Measurements from ENCODE around the gene FASTK.

The FASTK gene

GRCh38 chr7:151081170-151082101, 827 bp upstream of the FASTK start:
- no peak for DNase-seq (ENCODE audit: low spot score)

- no peak for DNase-seq (ENCODE audit: low spot score)
Observed at GRCh38 chr7:151080067-151080521, 515 bp downstream of the FASTK start.

GRCh38 chr7:151079199-151079910, 1.3 kb downstream of the FASTK start:
- DNase-seq (ENCODE audit: low spot score) = no peak

GRCh38 chr7:151078233-151079040, 2.2 kb downstream of the FASTK start:
- no peak for DNase-seq (ENCODE audit: low spot score)

- no peak for DNase-seq (ENCODE audit: low spot score)
Observed at GRCh38 chr7:151077705-151078232, 2.8 kb downstream of the FASTK start.

GRCh38 chr7:151076863-151077704, 3.5 kb downstream of the FASTK start:
- DNase-seq (ENCODE audit: low spot score) = peak; percentile 77

- no peak for DNase-seq (ENCODE audit: low spot score)
Observed at GRCh38 chr7:151075978-151076426, 4.6 kb downstream of the FASTK start.

GRCh38 chr7:151075662-151075971, 5.0 kb downstream of the FASTK start:
- no peak for DNase-seq (ENCODE audit: low spot score)

- DNase-seq (ENCODE audit: low spot score) = no peak
Observed at GRCh38 chr7:151074817-151075661, 5.6 kb downstream of the FASTK start.

- no peak for DNase-seq (ENCODE audit: low spot score)
Observed at GRCh38 chr7:151073990-151074389, 6.6 kb downstream of the FASTK start.

- no peak for DNase-seq (ENCODE audit: low spot score)
Observed at GRCh38 chr7:151071032-151071866, 9.4 kb downstream of the FASTK start.

- DNase-seq (ENCODE audit: low spot score) = no peak
Observed at GRCh38 chr7:151070574-151070960, 10.0 kb downstream of the FASTK start.

GRCh38 chr7:151069841-151070573, 10.6 kb downstream of the FASTK start:
- no peak for DNase-seq (ENCODE audit: low spot score)

GRCh38 chr7:151068069-151068773, 12.4 kb downstream of the FASTK start:
- DNase-seq (ENCODE audit: low spot score) = no peak

GRCh38 chr7:151066273-151066974, 14.2 kb downstream of the FASTK start:
- no peak for DNase-seq (ENCODE audit: low spot score)

GRCh38 chr7:151065516-151065915, 15.1 kb downstream of the FASTK start:
- no peak for DNase-seq (ENCODE audit: low spot score)

GRCh38 chr7:151064993-151065392, 15.6 kb downstream of the FASTK start:
- no peak for DNase-seq (ENCODE audit: low spot score)
